HEK293 (cell line): Measurements from ENCODE around the gene SLC12A3.

ENCODE experiments used
- CTCF ChIA-PET: fragments of 350-600 bp; formaldehyde crosslinking; extraction: SDS; loops from one replicate; lab custom pipeline; 2021; ENCODE audit warnings: antibody characterized with exemption; lab: Yijun Ruan, JAX
- POLR2A ChIA-PET: fragments of 300-600 bp; formaldehyde crosslinking; extraction: SDS; loops from one replicate; lab custom pipeline; 2020; ENCODE audit warnings: antibody characterized with exemption, inconsistent platforms; lab: Yijun Ruan, JAX
- H3K27ac ChIP-seq: fragments of 200-500 bp; sonication (Bioruptor generic); 2 replicates; pipeline ENCODE4 v1.5.1; 2014; ENCODE audit warnings: low read depth, low read length, control low read depth, inconsistent platforms; ENCODE audit errors: extremely low read depth
- H3K36me3 ChIP-seq, 2 experiments: fragments of 200-500 bp in 1 of 2; sonication (Bioruptor generic) in 1 of 2; 1 replicate in 1 of 2; 2 replicates in 1 of 2; pipeline ENCODE4 v1.5.1; 2014 to 2017; ENCODE audit warnings: inconsistent platforms in 2 of 2, low read length in 2 of 2; ENCODE audit not compliant: control insufficient read depth in 2 of 2, insufficient read depth in 1 of 2
- H3K4me1 ChIP-seq: fragments of 200-500 bp; sonication (Bioruptor generic); 2 replicates; pipeline ENCODE4 v1.5.1; 2014; ENCODE audit warnings: mild to moderate bottlenecking, low read length, inconsistent platforms; ENCODE audit not compliant: control insufficient read depth, insufficient read depth
- H3K4me3 ChIP-seq: 2 replicates; pipeline ENCODE4 v1.5.1; 2011; ENCODE audit warnings: low read depth, mild to moderate bottlenecking, control low read depth, low read length, moderate library complexity
- H3K9me3 ChIP-seq: fragments of 200-500 bp; sonication (Bioruptor generic); 2 replicates; pipeline ENCODE4 v1.5.1; 2014; ENCODE audit warnings: low read depth, low read length, inconsistent platforms; ENCODE audit not compliant: control insufficient read depth, insufficient read depth
- KLF10 ChIP-seq: fragments of 450-650 bp; IDR thresholded peaks from 2 replicates; pipeline ENCODE4 v1.5.1; 2018; ENCODE audit warnings: missing biosample characterization, mild to moderate bottlenecking, missing genetic modification characterization
- KLF7 ChIP-seq: fragments of 450-650 bp; formaldehyde crosslinking; IDR thresholded peaks from 2 replicates; pipeline ENCODE4 v1.5.1; 2016; ENCODE audit warnings: missing biosample characterization, missing genetic modification characterization, borderline replicate concordance
- MZF1 ChIP-seq: fragments of 450-650 bp; formaldehyde crosslinking; IDR thresholded peaks from 2 replicates; pipeline ENCODE4 v1.5.1; 2017; ENCODE audit warnings: missing biosample characterization, missing genetic modification characterization, borderline replicate concordance
- PBX3 ChIP-seq: sonication (generic); formaldehyde crosslinking; IDR thresholded peaks from 2 replicates; pipeline ENCODE4 v1.8.1; 2022; ENCODE audit warnings: mild to moderate bottlenecking, moderate library complexity, missing genetic modification reagents
- SCRT2 ChIP-seq: fragments of 450-650 bp; formaldehyde crosslinking; IDR thresholded peaks from 2 replicates; pipeline ENCODE4 v1.5.1; 2016; ENCODE audit warnings: missing biosample characterization, missing genetic modification characterization
- WT1 ChIP-seq: fragments of 450-650 bp; formaldehyde crosslinking; IDR thresholded peaks from 2 replicates; pipeline ENCODE4 v1.5.1; 2016; ENCODE audit warnings: missing biosample characterization, missing genetic modification characterization
- ZBTB17 ChIP-seq: fragments of 450-650 bp; formaldehyde crosslinking; IDR thresholded peaks from 2 replicates; pipeline ENCODE4 v1.5.1; 2016; ENCODE audit warnings: missing biosample characterization, missing genetic modification characterization
- ZBTB6 ChIP-seq: fragments of 450-650 bp; formaldehyde crosslinking; IDR thresholded peaks from 2 replicates; pipeline ENCODE4 v1.5.1; 2017; ENCODE audit warnings: missing biosample characterization, missing genetic modification characterization
- ZBTB8A ChIP-seq: fragments of 450-650 bp; formaldehyde crosslinking; IDR thresholded peaks from 2 replicates; pipeline ENCODE4 v1.5.1; 2016; ENCODE audit warnings: missing biosample characterization, missing genetic modification characterization
- ZNF138 ChIP-seq: fragments of 450-650 bp; formaldehyde crosslinking; IDR thresholded peaks from 2 replicates; pipeline ENCODE4 v1.5.1; 2016; ENCODE audit warnings: missing biosample characterization, missing genetic modification characterization, borderline replicate concordance
- ZNF2 ChIP-seq: fragments of 450-650 bp; formaldehyde crosslinking; IDR thresholded peaks from 2 replicates; pipeline ENCODE4 v1.5.1; 2016; ENCODE audit warnings: missing biosample characterization, missing genetic modification characterization
- ZNF23 ChIP-seq: fragments of 450-650 bp; formaldehyde crosslinking; IDR thresholded peaks from 2 replicates; pipeline ENCODE4 v1.5.1; 2016; ENCODE audit warnings: missing biosample characterization, missing genetic modification characterization, borderline replicate concordance
- ZNF24 ChIP-seq: fragments of 450-650 bp; formaldehyde crosslinking; IDR thresholded peaks from 2 replicates; pipeline ENCODE4 v1.5.1; 2016; ENCODE audit warnings: missing biosample characterization, missing genetic modification characterization
- ZNF292 ChIP-seq: fragments of 450-650 bp; formaldehyde crosslinking; IDR thresholded peaks from 2 replicates; pipeline ENCODE4 v1.5.1; 2016; ENCODE audit warnings: low read depth, missing biosample characterization, missing genetic modification characterization, borderline replicate concordance
- ZNF302 ChIP-seq: fragments of 450-650 bp; formaldehyde crosslinking; IDR thresholded peaks from 2 replicates; pipeline ENCODE4 v1.5.1; 2016; ENCODE audit warnings: missing biosample characterization, missing genetic modification characterization, low read depth
- ZNF350 ChIP-seq: fragments of 450-650 bp; formaldehyde crosslinking; IDR thresholded peaks from 2 replicates; pipeline ENCODE4 v1.5.0; 2017; ENCODE audit warnings: missing biosample characterization, mild to moderate bottlenecking, missing genetic modification characterization
- ZNF354C ChIP-seq: fragments of 450-650 bp; formaldehyde crosslinking; IDR thresholded peaks from 2 replicates; pipeline ENCODE4 v1.5.1; 2016; ENCODE audit warnings: missing biosample characterization, missing genetic modification characterization, low read depth, borderline replicate concordance
- ZNF362 ChIP-seq: fragments of 450-650 bp; formaldehyde crosslinking; IDR thresholded peaks from 2 replicates; pipeline ENCODE4 v1.5.1; 2016; ENCODE audit warnings: missing biosample characterization, missing genetic modification characterization
- ZNF391 ChIP-seq: fragments of 450-650 bp; formaldehyde crosslinking; IDR thresholded peaks from 2 replicates; pipeline ENCODE4 v1.5.1; 2016; ENCODE audit warnings: low read depth, missing biosample characterization, missing genetic modification characterization, borderline replicate concordance
- ZNF416 ChIP-seq: fragments of 450-650 bp; formaldehyde crosslinking; IDR thresholded peaks from 2 replicates; pipeline ENCODE4 v1.5.1; 2016; ENCODE audit warnings: missing biosample characterization, missing genetic modification characterization
- ZNF449 ChIP-seq: fragments of 450-650 bp; formaldehyde crosslinking; IDR thresholded peaks from 2 replicates; pipeline ENCODE4 v1.5.1; 2017; ENCODE audit warnings: missing biosample characterization, mild to moderate bottlenecking, missing genetic modification characterization, moderate library complexity
- ZNF654 ChIP-seq: fragments of 450-650 bp; formaldehyde crosslinking; IDR thresholded peaks from 2 replicates; pipeline ENCODE4 v1.5.1; 2016; ENCODE audit warnings: low read depth, missing biosample characterization, missing genetic modification characterization
- TF ChIP-seq, protein P1 (sequence below): fragments of 450-650 bp; formaldehyde crosslinking; IDR thresholded peaks from 2 replicates; pipeline ENCODE4 v1.5.1; 2016; ENCODE audit warnings: missing biosample characterization, missing genetic modification characterization, borderline replicate concordance

The SLC12A3 gene

DNA sequence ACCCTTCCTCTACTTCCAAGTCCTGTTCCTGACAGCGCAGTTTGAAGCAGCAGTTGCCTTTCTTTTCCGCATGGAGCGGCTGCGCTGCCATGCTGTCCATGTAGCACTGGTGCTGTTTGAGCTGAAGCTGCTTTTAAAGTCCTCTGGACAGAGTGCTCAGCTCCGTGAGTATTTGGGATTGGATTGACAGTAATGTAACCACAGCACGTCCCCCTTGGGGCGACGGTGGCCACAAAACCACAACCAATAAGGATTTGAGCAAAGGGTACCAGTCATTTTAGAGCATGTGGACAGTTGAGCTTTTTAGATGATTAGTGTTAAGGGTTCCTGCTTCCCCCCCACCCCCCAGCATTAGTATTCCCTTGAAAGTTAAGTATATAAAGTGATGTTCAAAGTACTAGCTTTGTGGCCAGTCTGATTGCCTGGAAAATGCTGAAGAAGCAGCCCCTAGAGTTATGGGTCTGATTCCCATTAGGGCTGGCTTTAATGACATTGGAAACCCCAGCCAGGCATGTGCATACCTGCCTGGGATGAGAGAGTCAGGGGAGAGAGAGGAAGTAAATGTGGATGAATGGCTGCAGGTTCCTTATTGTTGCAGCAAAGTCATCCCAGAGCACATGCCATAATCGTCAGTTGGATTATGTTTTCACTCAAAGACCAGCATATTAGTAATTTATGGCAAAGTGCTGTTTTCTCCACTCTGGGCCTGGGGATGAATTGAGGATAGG lies 31.6 kb upstream of the SLC12A3 start:
- TF ChIP-seq ZBTB17 (tag by site-specific recombination) = no peak
- no peak for TF ChIP-seq ZNF449
- TF ChIP-seq ZNF23 (tag by site-specific recombination) = no peak
- TF ChIP-seq ZNF354C (tag by site-specific recombination) = no peak
- TF ChIP-seq ZNF350 = no peak
- no peak for TF ChIP-seq ZNF362 (tag by site-specific recombination)
- TF ChIP-seq WT1 = no peak
- no peak for TF ChIP-seq ZNF302 (tag by site-specific recombination)
- no peak for TF ChIP-seq ZNF24 (tag by site-specific recombination)
- no peak for TF ChIP-seq ZBTB8A (tag by site-specific recombination)
- TF ChIP-seq ZNF416 = no peak
- no peak for TF ChIP-seq ZNF292
- TF ChIP-seq ZNF391 (tag by site-specific recombination) = no peak
- TF ChIP-seq KLF7 (tag by site-specific recombination) = no peak
- TF ChIP-seq, protein P1, sequence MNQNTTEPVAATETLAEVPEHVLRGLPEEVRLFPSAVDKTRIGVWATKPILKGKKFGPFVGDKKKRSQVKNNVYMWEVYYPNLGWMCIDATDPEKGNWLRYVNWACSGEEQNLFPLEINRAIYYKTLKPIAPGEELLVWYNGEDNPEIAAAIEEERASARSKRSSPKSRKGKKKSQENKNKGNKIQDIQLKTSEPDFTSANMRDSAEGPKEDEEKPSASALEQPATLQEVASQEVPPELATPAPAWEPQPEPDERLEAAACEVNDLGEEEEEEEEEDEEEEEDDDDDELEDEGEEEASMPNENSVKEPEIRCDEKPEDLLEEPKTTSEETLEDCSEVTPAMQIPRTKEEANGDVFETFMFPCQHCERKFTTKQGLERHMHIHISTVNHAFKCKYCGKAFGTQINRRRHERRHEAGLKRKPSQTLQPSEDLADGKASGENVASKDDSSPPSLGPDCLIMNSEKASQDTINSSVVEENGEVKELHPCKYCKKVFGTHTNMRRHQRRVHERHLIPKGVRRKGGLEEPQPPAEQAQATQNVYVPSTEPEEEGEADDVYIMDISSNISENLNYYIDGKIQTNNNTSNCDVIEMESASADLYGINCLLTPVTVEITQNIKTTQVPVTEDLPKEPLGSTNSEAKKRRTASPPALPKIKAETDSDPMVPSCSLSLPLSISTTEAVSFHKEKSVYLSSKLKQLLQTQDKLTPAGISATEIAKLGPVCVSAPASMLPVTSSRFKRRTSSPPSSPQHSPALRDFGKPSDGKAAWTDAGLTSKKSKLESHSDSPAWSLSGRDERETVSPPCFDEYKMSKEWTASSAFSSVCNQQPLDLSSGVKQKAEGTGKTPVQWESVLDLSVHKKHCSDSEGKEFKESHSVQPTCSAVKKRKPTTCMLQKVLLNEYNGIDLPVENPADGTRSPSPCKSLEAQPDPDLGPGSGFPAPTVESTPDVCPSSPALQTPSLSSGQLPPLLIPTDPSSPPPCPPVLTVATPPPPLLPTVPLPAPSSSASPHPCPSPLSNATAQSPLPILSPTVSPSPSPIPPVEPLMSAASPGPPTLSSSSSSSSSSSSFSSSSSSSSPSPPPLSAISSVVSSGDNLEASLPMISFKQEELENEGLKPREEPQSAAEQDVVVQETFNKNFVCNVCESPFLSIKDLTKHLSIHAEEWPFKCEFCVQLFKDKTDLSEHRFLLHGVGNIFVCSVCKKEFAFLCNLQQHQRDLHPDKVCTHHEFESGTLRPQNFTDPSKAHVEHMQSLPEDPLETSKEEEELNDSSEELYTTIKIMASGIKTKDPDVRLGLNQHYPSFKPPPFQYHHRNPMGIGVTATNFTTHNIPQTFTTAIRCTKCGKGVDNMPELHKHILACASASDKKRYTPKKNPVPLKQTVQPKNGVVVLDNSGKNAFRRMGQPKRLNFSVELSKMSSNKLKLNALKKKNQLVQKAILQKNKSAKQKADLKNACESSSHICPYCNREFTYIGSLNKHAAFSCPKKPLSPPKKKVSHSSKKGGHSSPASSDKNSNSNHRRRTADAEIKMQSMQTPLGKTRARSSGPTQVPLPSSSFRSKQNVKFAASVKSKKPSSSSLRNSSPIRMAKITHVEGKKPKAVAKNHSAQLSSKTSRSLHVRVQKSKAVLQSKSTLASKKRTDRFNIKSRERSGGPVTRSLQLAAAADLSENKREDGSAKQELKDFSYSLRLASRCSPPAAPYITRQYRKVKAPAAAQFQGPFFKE (tag by site-specific recombination) = no peak
- POLR2A ChIA-PET = no interaction called here
- no peaks in the 10 kb centered on the region for H3K9me3 ChIP-seq
- H3K27ac ChIP-seq = no peak overlapping the region
- H3K4me1 ChIP-seq = no peaks in the 10 kb centered on the region
- H3K36me3 ChIP-seq = peaks cover 4 to 93% of the 10 kb centered on the region in 2 experiments; a peak in 2 of 3 replicates
- CTCF ChIA-PET = interaction anchor here (0.6 to 1.1 kb wide), 3 partner anchors 9 to 131 kb away, joined by 3 read pairs; no protein-coding TSS in a partner anchor
- no peak overlapping the region for H3K4me3 ChIP-seq

DNA sequence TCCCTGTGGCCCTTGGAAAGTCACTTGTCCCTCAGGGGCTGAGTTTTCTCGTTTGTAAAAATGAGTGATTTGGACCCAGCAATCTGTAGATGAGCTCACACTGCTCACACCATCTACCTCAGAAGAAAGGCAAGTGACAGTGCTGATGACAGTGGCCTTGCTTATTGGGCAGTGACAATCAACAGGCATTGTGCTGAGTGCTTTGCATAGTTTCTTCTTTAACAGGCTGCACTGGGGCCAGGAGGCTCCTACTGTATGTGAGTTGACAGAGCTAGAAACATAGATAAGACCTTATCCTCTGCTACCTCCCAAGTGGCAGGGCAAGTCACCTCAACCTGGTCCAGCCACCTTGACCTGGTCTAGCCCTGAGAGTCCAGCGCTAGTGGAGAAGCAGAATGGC lies 29.7 kb upstream of the SLC12A3 start:
- peaks cover 7 to 91% of the 10 kb centered on the region in 2 experiments; a peak in 2 of 3 replicates for H3K36me3 ChIP-seq
- ChIA-PET POLR2A (no interaction called here), CTCF (no interaction called here)
- no peaks in the 10 kb centered on the region for H3K9me3 ChIP-seq
- no peak for TF ChIP-seq MZF1 (tag by site-specific recombination)
- no peak for TF ChIP-seq PBX3 (CRISPR knock-in tag)
- TF ChIP-seq SCRT2 (tag by site-specific recombination) = 0 out of 2 replicates have a peak, but pooled peaks have one; percentile 20
- TF ChIP-seq ZBTB6 (tag by site-specific recombination) = no peak
- TF ChIP-seq ZNF2 = no peak
- no peak for TF ChIP-seq ZNF138 (tag by site-specific recombination)
- TF ChIP-seq ZNF654 (tag by site-specific recombination) = no peak
- no peak for TF ChIP-seq KLF10 (tag by site-specific recombination)
- H3K4me3 ChIP-seq = no peak overlapping the region
- H3K4me1 ChIP-seq = no peaks in the 10 kb centered on the region
- H3K27ac ChIP-seq = no peak overlapping the region
